ENCODE data around the gene SHISAL1. TPM values are rescaled to one million over a fixed set of nuclear protein-coding genes. Genes with fewer than 3 reads are reported as not detected.

Gene SHISAL1
- total and polyA plus RNA-seq, 10 of the 15 experiments (the other 5 are each of a cell fraction or from before 2014, with no cell fraction given) = not detected

DNA sequence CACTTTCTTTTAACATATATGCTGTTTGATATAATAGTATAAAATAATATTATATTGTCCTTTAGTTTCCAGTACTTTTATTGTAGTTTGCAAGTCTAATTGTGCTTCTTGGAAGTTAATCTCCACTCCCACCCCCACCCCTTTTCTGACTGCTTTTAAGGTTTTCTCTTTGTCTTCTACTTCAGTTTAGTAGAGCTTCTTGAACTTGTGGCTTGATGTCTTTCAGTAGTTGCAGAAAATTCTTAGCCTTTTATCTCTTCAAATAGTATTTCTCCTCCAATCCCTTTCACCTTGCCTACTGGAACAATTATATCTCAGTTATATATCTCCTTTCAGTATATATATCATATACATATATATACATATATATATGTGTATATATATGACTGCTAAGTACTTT is 75.5 kb downstream of the SHISAL1 start:
- ATAC-seq (no peak), DNase-seq (ENCODE audit: low read depth, low spot score) (no peak), FAIRE-seq (no peak)
- ChIA-PET SMC1A (ENCODE audit: uncharacterized antibody, unreplicated experiment) (no interaction called here), RAD21 (ENCODE audit: unreplicated experiment) (no interaction called here), POLR2A (no interaction called here), CTCF (no interaction called here)
- BruUV-seq (replicated peaks) = no TSS peak
- no peaks in the 10 kb centered on the region for H4K20me1 ChIP-seq (ENCODE audit: control insufficient read depth, insufficient read depth)
- H3K4me2 ChIP-seq (ENCODE audit: control insufficient read depth, insufficient read depth) = no peak overlapping the region
- H3K27me3 ChIP-seq (replicated peaks in 1 of 2; ENCODE audit: control insufficient read depth in 2 of 2, insufficient read depth in 2 of 2, low read length in 1 of 2) = no peaks in the 10 kb centered on the region
- no peak overlapping the region for H3K9ac ChIP-seq (ENCODE audit: control insufficient read depth, insufficient read depth, low read length)
- H3K27ac ChIP-seq (ENCODE audit: control insufficient read depth, insufficient read depth) = no peak overlapping the region
- H3K79me2 ChIP-seq (ENCODE audit: control insufficient read depth, insufficient read depth, low read length) = no peaks in the 10 kb centered on the region
- no peak overlapping the region for H3K4me3 ChIP-seq
- no peak overlapping the region for H2AFZ ChIP-seq (ENCODE audit: control insufficient read depth, low read depth, low read length)
- no peaks in the 10 kb centered on the region for H3K36me3 ChIP-seq (ENCODE audit: control insufficient read depth in 2 of 2, insufficient read depth in 2 of 2, low read length in 1 of 2)
- TF ChIP-seq CTCF (IDR thresholded peaks at IDR 0.05 in 2 of 3, conservative IDR thresholded peaks at IDR 0.05 in 1 of 3; ENCODE audit: control insufficient read depth in 2 of 3, extremely low read depth in 1 of 3, insufficient read depth in 1 of 3, low read depth in 3 of 3, low read length in 3 of 3) (no peak), ZNF384 (IDR thresholded peaks at IDR 0.05; ENCODE audit: borderline replicate concordance, low read depth, low read length) (no peak), ZNF24 (IDR thresholded peaks at IDR 0.05) (no peak), CEBPB (IDR thresholded peaks at IDR 0.05; ENCODE audit: borderline replicate concordance in 1 of 2, low read depth in 2 of 2, low read length in 2 of 2) (no peak), JUNB (IDR thresholded peaks at IDR 0.05) (no peak), SPI1 (IDR thresholded peaks at IDR 0.05; ENCODE audit: borderline replicate concordance, insufficient read depth, low read depth, low read length) (no peak), ATF2 (IDR thresholded peaks at IDR 0.05; ENCODE audit: low read length) (no peak), ZNF622 (IDR thresholded peaks at IDR 0.05) (no peak), ETV6 (conservative IDR thresholded peaks at IDR 0.05 in 1 of 2, IDR thresholded peaks at IDR 0.05 in 1 of 2; ENCODE audit: borderline replicate concordance in 1 of 2, low read depth in 1 of 2) (no peak), NFXL1 (IDR thresholded peaks at IDR 0.05; ENCODE audit: borderline replicate concordance) (no peak), CBFB (IDR thresholded peaks at IDR 0.05; ENCODE audit: low read depth) (no peak), MYB (IDR thresholded peaks at IDR 0.05; ENCODE audit: borderline replicate concordance, low read depth, low read length) (no peak), EP300 (IDR thresholded peaks at IDR 0.05; ENCODE audit: borderline replicate concordance in 1 of 2, control insufficient read depth in 1 of 2, low read depth in 2 of 2, low read length in 2 of 2) (no peak), RUNX3 (IDR thresholded peaks at IDR 0.05; ENCODE audit: low read length) (no peak), EGR1 (IDR thresholded peaks at IDR 0.05; ENCODE audit: borderline replicate concordance in 1 of 2, low read depth in 2 of 2, low read length in 2 of 2) (no peak), TCF3 (IDR thresholded peaks at IDR 0.05; ENCODE audit: borderline replicate concordance, insufficient read depth, low read depth, low read length) (no peak), MLLT1 (IDR thresholded peaks at IDR 0.05) (no peak), MEF2A (IDR thresholded peaks at IDR 0.05; ENCODE audit: insufficient read depth, low read depth, low read length) (no peak), ATF7 (IDR thresholded peaks at IDR 0.05; ENCODE audit: low read depth) (no peak), LARP7 (IDR thresholded peaks at IDR 0.05) (no peak)
- in situ Hi-C loops (cut with MboI) = no loop called here
- no peaks in the 10 kb centered on the region for H3K9me3 ChIP-seq (replicated peaks; ENCODE audit: control insufficient read depth, insufficient read depth, low read length)
- intact Hi-C loops (cut with micrococcal nuclease; ENCODE audit: unreplicated experiment) = no loop called here
- H3K4me1 ChIP-seq (ENCODE audit: control insufficient read depth, insufficient read depth, low read length) = no peaks in the 10 kb centered on the region

Data from GM12878 (cell line).